A673 (cell line): Measurements from ENCODE around the gene PRAME. TPM values are rescaled to one million over a fixed set of nuclear protein-coding genes. Genes with fewer than 3 reads are reported as not detected.

Experiments
- BruUV-seq: library from RNA; stranded (reverse); fragments of 400-500 nt; replicated peaks from 2 replicates; lab custom pipeline; 2021; lab: Mats Ljungman, UMichigan
- CTCF ChIA-PET: fragments of 300-600 bp; sonication (Branson Sonifier 250); formaldehyde crosslinking; loops from one replicate; lab custom pipeline; 2022; ENCODE audit warnings: antibody characterized with exemption; lab: Charles Lee
- POLR2A ChIA-PET: fragments of 300-600 bp; sonication (Branson Sonifier 250); formaldehyde crosslinking; loops from one replicate; lab custom pipeline; 2022; ENCODE audit warnings: antibody characterized with exemption; ENCODE audit not compliant: low non-redundant PET; lab: Charles Lee
- DNase-seq: peaks from one replicate; pipeline ENCODE4 v3.0.0-alpha.2; 2015; ENCODE audit warnings: low spot score
- H3K27ac ChIP-seq: fragments of 200-600 bp; sonication (generic); 2 replicates; pipeline ENCODE4 v1.5.1; 2016; ENCODE audit warnings: mixed run types, low read depth, mild to moderate bottlenecking, mixed read lengths, antibody characterized with exemption, low read length; ENCODE audit not compliant: poor library complexity, severe bottlenecking
- H3K27me3 ChIP-seq: fragments of 200-600 bp; sonication (generic); replicated peaks from 2 replicates; pipeline ENCODE4 v1.6.1; 2017; ENCODE audit warnings: mixed run types, low read depth, mild to moderate bottlenecking, mixed read lengths, antibody characterized with exemption, low read length; ENCODE audit not compliant: insufficient read depth, poor library complexity
- H3K36me3 ChIP-seq: fragments of 200-600 bp; sonication (generic); 2 replicates; pipeline ENCODE4 v1.6.1; 2016; ENCODE audit warnings: mixed run types, mild to moderate bottlenecking, mixed read lengths, antibody characterized with exemption, low read length; ENCODE audit not compliant: insufficient read depth, poor library complexity, severe bottlenecking
- H3K4me1 ChIP-seq: fragments of 200-600 bp; sonication (generic); 2 replicates; pipeline ENCODE4 v1.6.1; 2017; ENCODE audit warnings: mixed run types, mild to moderate bottlenecking, mixed read lengths, antibody characterized with exemption, low read length; ENCODE audit not compliant: insufficient read depth, poor library complexity, severe bottlenecking
- H3K4me3 ChIP-seq: fragments of 200-600 bp; sonication (generic); 2 replicates; pipeline ENCODE4 v1.5.1; 2016; ENCODE audit warnings: low read depth, mixed run types, mild to moderate bottlenecking, mixed read lengths, low read length; ENCODE audit not compliant: poor library complexity, severe bottlenecking
- H3K9me3 ChIP-seq: fragments of 200-600 bp; sonication (generic); 2 replicates; pipeline ENCODE4 v1.6.1; 2016; ENCODE audit warnings: mixed run types, low read depth, mild to moderate bottlenecking, mixed read lengths, antibody characterized with exemption, low read length; ENCODE audit not compliant: poor library complexity, severe bottlenecking
- CTCF ChIP-seq: fragments of 300-800, 200-600 bp; sonication (generic); conservative IDR thresholded peaks from 2 replicates; pipeline ENCODE4 v1.5.1; 2017; ENCODE audit warnings: low read depth, mild to moderate bottlenecking, antibody characterized with exemption, low read length, moderate library complexity, mixed read lengths
- EZH2 ChIP-seq: fragments of 200-600 bp; sonication (generic); IDR thresholded peaks from 2 replicates; pipeline ENCODE4 v1.6.1; 2017; ENCODE audit warnings: borderline replicate concordance, low read depth, mild to moderate bottlenecking, mixed read lengths, antibody characterized with exemption, low read length; ENCODE audit not compliant: poor library complexity, severe bottlenecking
- intact Hi-C: fragments of 100-400 bp; cut with micrococcal nuclease; formaldehyde crosslinking; loops from one replicate; pipeline ENCODE4 v1.10.0; 2022; ENCODE audit not compliant: unreplicated experiment
- total RNA-seq: library from RNA; stranded (reverse); gene quantifications from 2 replicates; pipeline ENCODE4 v1.2.3, GENCODE V29; 2021

PRAME gene
- total RNA-seq, 1 experiment from 2014 or later = 14.1 TPM

- BruUV-seq = no TSS peak
- H3K4me1 ChIP-seq = no peaks in the 10 kb centered on the region
- DNase-seq = no peak
- no peak overlapping the region for H3K27ac ChIP-seq
- TF ChIP-seq CTCF = no peak
- no peak for TF ChIP-seq EZH2
- no peak overlapping the region for H3K4me3 ChIP-seq
- no peaks in the 10 kb centered on the region for H3K36me3 ChIP-seq
- H3K9me3 ChIP-seq = no peaks in the 10 kb centered on the region
- ChIA-PET CTCF (no interaction called here), POLR2A (no interaction called here)
- intact Hi-C loops = no loop called here
- no peaks in the 10 kb centered on the region for H3K27me3 ChIP-seq
These were observed 8.2 kb downstream of the PRAME start for GRCh38 chr22:22550789-22551434.

- intact Hi-C loops = no loop called here
- ChIA-PET CTCF (no interaction called here), POLR2A (no interaction called here)
- DNase-seq = no peak
- no peaks in the 10 kb centered on the region for H3K9me3 ChIP-seq
- no TSS peak for BruUV-seq
- H3K4me1 ChIP-seq = no peaks in the 10 kb centered on the region
- no peak overlapping the region for H3K4me3 ChIP-seq
- no peaks in the 10 kb centered on the region for H3K36me3 ChIP-seq
- no peak overlapping the region for H3K27ac ChIP-seq
- TF ChIP-seq EZH2 = no peak
- TF ChIP-seq CTCF = no peak
- no peaks in the 10 kb centered on the region for H3K27me3 ChIP-seq
These were observed 10.2 kb downstream of the PRAME start for GRCh38 chr22:22548910-22549309.

- no peak for DNase-seq
- Histone ChIP-seq H3K9me3 (no peaks in the 10 kb centered on the region), H3K27me3 (no peaks in the 10 kb centered on the region), H3K27ac (no peak overlapping the region), H3K4me3 (no peak overlapping the region), H3K4me1 (no peaks in the 10 kb centered on the region), H3K36me3 (no peaks in the 10 kb centered on the region)
- ChIA-PET POLR2A (no interaction called here), CTCF (no interaction called here)
- TF ChIP-seq EZH2 = no peak
- TF ChIP-seq CTCF = no peak
- intact Hi-C loops = no loop called here
- BruUV-seq = no TSS peak
These were observed 10.7 kb downstream of the PRAME start for GRCh38 chr22:22548317-22548716.
